ENCODE measurements around the gene SLC6A19.

SLC6A19 gene

DNA sequence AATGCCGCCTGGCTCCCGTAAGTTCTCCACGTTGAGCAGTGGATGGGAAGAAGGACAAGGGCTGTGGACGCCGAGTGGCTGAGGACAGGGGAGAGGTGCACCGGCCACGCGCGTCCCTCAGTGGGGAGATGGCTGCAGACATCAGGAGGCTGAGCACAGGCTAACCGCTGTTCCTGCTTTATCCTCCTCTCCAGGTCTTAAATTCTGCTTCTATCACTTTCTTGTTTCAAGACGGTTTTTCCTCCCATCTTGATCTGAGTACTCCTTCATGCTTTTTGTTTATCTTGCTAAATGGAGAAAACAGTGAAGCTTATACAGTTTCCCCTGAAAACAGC, 42.1 kb upstream of the SLC6A19 start:
- H3K36me3 ChIP-seq (ENCODE audit: control insufficient read depth, insufficient read depth, low read length) = no peaks in the 10 kb centered on the region
- H3K27me3 ChIP-seq (ENCODE audit: control insufficient read depth, insufficient read depth, low read length, poor library complexity, severe bottlenecking) = peaks cover 31% of the 10 kb centered on the region
- H3K4me1 ChIP-seq (ENCODE audit: control insufficient read depth, insufficient read depth, low read length) = no peaks in the 10 kb centered on the region
- no peaks in the 10 kb centered on the region for H3K9me3 ChIP-seq (ENCODE audit: control insufficient read depth, low read length)
- WGBS, 2 experiments = 84 to 86% methylated on average over 11 of the region's 11 CpGs
- H3K4me3 ChIP-seq (ENCODE audit: insufficient read depth, low read depth, low read length) = no peak overlapping the region
- H3K27ac ChIP-seq (ENCODE audit: insufficient read depth, low read depth, low read length, poor library complexity, severe bottlenecking) = no peak overlapping the region

DNA sequence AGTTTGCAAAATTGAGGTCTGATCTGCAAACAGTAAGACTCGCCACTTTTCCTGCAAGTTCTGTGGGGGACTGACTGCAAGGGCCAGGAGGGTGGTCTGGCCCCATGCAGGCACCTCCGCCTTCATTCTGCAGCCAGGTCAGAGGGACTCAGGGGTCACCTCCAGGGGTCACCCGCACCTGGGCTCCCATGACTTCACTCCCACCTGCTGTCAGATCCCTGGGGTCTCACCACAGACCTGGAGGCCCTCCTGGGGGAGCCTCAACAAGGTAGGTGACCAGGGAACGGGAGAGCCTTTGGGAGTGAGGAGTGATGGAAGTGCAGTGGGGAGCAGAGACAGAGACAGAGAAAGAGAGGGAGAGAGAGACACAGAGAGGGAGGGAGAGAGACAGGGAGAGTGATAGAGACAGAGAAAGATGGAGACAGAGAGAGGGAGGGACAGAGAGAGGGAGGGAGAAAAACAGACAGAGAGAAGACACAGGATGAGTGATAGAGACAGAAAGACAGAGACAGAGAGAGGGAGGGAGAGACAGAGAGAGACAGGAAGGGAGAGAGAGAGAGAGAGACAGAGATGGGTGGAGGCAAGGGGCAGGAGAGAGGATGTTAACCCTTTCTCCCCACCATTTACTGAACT, 41.5 kb upstream of the SLC6A19 start:
- Histone ChIP-seq H3K9me3 (ENCODE audit: control insufficient read depth, low read length) (no peaks in the 10 kb centered on the region), H3K4me3 (ENCODE audit: insufficient read depth, low read depth, low read length) (no peak overlapping the region), H3K27ac (ENCODE audit: insufficient read depth, low read depth, low read length, poor library complexity, severe bottlenecking) (no peak overlapping the region), H3K4me1 (ENCODE audit: control insufficient read depth, insufficient read depth, low read length) (no peaks in the 10 kb centered on the region), H3K36me3 (ENCODE audit: control insufficient read depth, insufficient read depth, low read length) (no peaks in the 10 kb centered on the region), H3K27me3 (ENCODE audit: control insufficient read depth, insufficient read depth, low read length, poor library complexity, severe bottlenecking) (peaks cover 25% of the 10 kb centered on the region)
- 79 to 82% methylated on average over 4 of the region's 4 CpGs for WGBS, 2 experiments

DNA sequence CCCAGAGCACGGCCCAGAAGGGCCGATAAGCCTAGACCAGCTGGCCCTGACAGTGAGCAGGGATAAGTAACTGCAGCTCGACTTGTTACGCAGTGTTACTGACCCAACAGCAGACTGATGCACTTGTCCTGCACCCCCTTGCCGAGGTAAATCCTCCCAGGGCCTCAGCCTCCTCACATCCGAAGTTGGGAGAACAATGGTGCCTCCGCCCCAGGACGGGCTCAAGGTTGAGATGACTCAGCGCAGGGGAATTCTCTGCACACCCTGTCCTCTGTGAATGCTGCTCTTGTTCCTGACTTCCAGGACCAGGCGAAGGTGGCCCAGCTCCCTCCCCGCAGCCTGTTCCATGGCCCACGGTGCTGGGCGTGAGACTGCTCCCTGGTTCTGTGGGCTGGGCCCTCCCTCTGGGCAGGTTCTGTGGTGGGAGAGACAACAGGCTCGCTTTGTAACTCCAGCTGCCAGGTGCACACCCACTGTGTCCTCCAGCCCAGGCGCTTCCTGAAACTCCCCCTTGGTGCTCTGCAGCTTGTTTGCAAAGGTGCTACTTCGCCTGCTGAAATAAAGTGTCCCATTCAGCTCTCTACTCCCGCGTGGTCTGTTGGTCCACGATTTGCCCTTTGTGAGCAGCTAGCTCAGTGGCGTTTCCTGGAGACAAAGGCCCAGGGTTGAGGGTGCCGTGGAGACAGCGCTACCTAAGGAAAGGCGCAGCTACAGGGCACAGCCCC, 40.1 kb upstream of the SLC6A19 start:
- no peaks in the 10 kb centered on the region for H3K36me3 ChIP-seq (ENCODE audit: control insufficient read depth, insufficient read depth, low read length)
- 89% methylated on average over 23 of the region's 23 CpGs for WGBS, 2 experiments
- H3K27ac ChIP-seq (ENCODE audit: insufficient read depth, low read depth, low read length, poor library complexity, severe bottlenecking) = no peak overlapping the region
- no peaks in the 10 kb centered on the region for H3K9me3 ChIP-seq (ENCODE audit: control insufficient read depth, low read length)
- no peaks in the 10 kb centered on the region for H3K4me1 ChIP-seq (ENCODE audit: control insufficient read depth, insufficient read depth, low read length)
- H3K4me3 ChIP-seq (ENCODE audit: insufficient read depth, low read depth, low read length) = no peak overlapping the region
- peaks cover 12% of the 10 kb centered on the region for H3K27me3 ChIP-seq (ENCODE audit: control insufficient read depth, insufficient read depth, low read length, poor library complexity, severe bottlenecking)

DNA sequence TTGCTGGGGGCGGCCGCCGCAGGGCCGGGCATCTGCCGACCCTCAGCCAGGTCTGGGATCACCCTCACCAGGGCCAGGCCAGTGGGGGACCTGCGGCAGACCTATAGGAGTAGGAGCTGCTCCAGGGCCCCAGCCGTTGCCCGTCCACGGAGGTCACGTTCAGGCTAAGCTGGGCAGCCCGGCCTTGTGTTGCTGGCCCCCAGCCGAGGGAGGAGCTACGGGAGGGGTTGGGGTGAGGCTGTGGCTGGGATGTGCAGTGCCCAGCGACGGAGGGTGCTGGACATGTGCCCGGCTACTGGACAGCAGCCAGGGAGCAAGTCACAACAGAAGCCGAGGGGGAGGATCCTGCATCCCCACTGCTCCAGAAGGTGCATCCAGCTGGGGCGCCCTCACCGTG, 39.6 kb upstream of the SLC6A19 start:
- WGBS, 2 experiments = 90 to 92% methylated on average over 19 of the region's 19 CpGs

DNA sequence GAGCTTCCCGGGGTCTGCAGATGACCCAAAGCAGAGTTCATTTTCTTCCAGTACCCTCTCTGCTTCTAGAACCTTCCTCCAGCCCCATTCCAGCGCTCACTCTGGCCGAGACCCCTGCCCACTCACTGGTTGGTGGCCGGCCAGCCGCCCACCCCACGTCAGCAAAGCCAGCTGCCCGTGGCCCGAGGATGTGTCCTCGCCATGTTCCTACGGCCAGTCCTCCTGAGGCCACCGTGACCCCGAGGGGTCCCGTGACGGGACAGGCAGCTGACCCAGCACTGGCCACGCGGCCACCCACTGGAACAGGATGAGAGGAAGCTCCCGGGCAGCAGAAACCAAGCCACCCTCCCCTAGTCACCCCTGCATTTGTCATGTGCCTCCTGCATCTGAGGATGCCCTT, 39.1 kb upstream of the SLC6A19 start:
- no peaks in the 10 kb centered on the region for H3K36me3 ChIP-seq (ENCODE audit: control insufficient read depth, insufficient read depth, low read length)
- H3K27ac ChIP-seq (ENCODE audit: insufficient read depth, low read depth, low read length, poor library complexity, severe bottlenecking) = no peak overlapping the region
- peaks cover 2% of the 10 kb centered on the region for H3K27me3 ChIP-seq (ENCODE audit: control insufficient read depth, insufficient read depth, low read length, poor library complexity, severe bottlenecking)
- H3K4me3 ChIP-seq (ENCODE audit: insufficient read depth, low read depth, low read length) = no peak overlapping the region
- H3K4me1 ChIP-seq (ENCODE audit: control insufficient read depth, insufficient read depth, low read length) = no peaks in the 10 kb centered on the region
- 90 to 94% methylated on average over 17 of the region's 17 CpGs for WGBS, 2 experiments
- no peaks in the 10 kb centered on the region for H3K9me3 ChIP-seq (ENCODE audit: control insufficient read depth, low read length)

More for the DNA sequence above, 39.6 kb upstream of the SLC6A19 start:
- Histone ChIP-seq H3K4me1 (ENCODE audit: control insufficient read depth, insufficient read depth, low read length) (no peaks in the 10 kb centered on the region), H3K27ac (ENCODE audit: insufficient read depth, low read depth, low read length, poor library complexity, severe bottlenecking) (no peak overlapping the region), H3K9me3 (ENCODE audit: control insufficient read depth, low read length) (no peaks in the 10 kb centered on the region), H3K36me3 (ENCODE audit: control insufficient read depth, insufficient read depth, low read length) (no peaks in the 10 kb centered on the region), H3K27me3 (ENCODE audit: control insufficient read depth, insufficient read depth, low read length, poor library complexity, severe bottlenecking) (peaks cover 6% of the 10 kb centered on the region), H3K4me3 (ENCODE audit: insufficient read depth, low read depth, low read length) (no peak overlapping the region)

- 89 to 90% methylated on average over 8 of the region's 8 CpGs for WGBS, 2 experiments
- H3K27me3 ChIP-seq (ENCODE audit: control insufficient read depth, insufficient read depth, low read length, poor library complexity, severe bottlenecking) = no peaks in the 10 kb centered on the region
Observed at GRCh38 chr5:1162751-1163150, 38.6 kb upstream of the SLC6A19 start.

DNA sequence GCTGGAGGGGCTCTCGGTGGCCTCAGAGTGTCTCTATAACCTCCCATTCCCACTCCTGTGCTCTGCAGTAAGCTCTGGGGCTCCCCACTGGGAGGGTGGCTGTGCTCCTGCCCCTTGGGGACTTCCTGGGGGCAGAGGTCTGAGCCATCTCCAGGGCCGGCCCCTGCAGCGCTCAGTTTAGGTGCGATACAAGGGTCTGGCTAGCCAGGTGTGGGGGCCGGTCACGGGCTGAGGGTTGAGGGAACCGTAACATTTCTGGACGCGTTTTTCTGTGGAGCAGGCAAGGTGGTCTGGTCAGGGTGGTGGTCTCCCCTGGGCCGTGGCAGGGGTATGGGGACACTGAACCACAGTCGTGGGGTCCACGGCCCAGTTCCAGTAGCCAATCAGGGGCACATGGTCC, 38.0 kb upstream of the SLC6A19 start:
- Histone ChIP-seq H3K4me3 (ENCODE audit: insufficient read depth, low read depth, low read length) (no peak overlapping the region), H3K9me3 (ENCODE audit: control insufficient read depth, low read length) (no peaks in the 10 kb centered on the region), H3K36me3 (ENCODE audit: control insufficient read depth, insufficient read depth, low read length) (no peaks in the 10 kb centered on the region), H3K27me3 (ENCODE audit: control insufficient read depth, insufficient read depth, low read length, poor library complexity, severe bottlenecking) (no peaks in the 10 kb centered on the region), H3K4me1 (ENCODE audit: control insufficient read depth, insufficient read depth, low read length) (no peaks in the 10 kb centered on the region), H3K27ac (ENCODE audit: insufficient read depth, low read depth, low read length, poor library complexity, severe bottlenecking) (no peak overlapping the region)
- WGBS, 2 experiments = 93% methylated on average over 12 of the region's 12 CpGs

More at GRCh38 chr5:1162751-1163150, 38.6 kb upstream of the SLC6A19 start:
- H3K9me3 ChIP-seq (ENCODE audit: control insufficient read depth, low read length) = no peaks in the 10 kb centered on the region
- H3K4me3 ChIP-seq (ENCODE audit: insufficient read depth, low read depth, low read length) = no peak overlapping the region
- no peaks in the 10 kb centered on the region for H3K36me3 ChIP-seq (ENCODE audit: control insufficient read depth, insufficient read depth, low read length)
- H3K27ac ChIP-seq (ENCODE audit: insufficient read depth, low read depth, low read length, poor library complexity, severe bottlenecking) = no peak overlapping the region
- no peaks in the 10 kb centered on the region for H3K4me1 ChIP-seq (ENCODE audit: control insufficient read depth, insufficient read depth, low read length)

- no peak overlapping the region for H3K4me3 ChIP-seq (ENCODE audit: insufficient read depth, low read depth, low read length)
- H3K27ac ChIP-seq (ENCODE audit: insufficient read depth, low read depth, low read length, poor library complexity, severe bottlenecking) = no peak overlapping the region
- H3K4me1 ChIP-seq (ENCODE audit: control insufficient read depth, insufficient read depth, low read length) = no peaks in the 10 kb centered on the region
- H3K36me3 ChIP-seq (ENCODE audit: control insufficient read depth, insufficient read depth, low read length) = no peaks in the 10 kb centered on the region
- H3K9me3 ChIP-seq (ENCODE audit: control insufficient read depth, low read length) = no peaks in the 10 kb centered on the region
- 93 to 94% methylated on average over 14 of the region's 14 CpGs for WGBS, 2 experiments
- no peaks in the 10 kb centered on the region for H3K27me3 ChIP-seq (ENCODE audit: control insufficient read depth, insufficient read depth, low read length, poor library complexity, severe bottlenecking)
Observed at GRCh38 chr5:1163879-1164278, 37.5 kb upstream of the SLC6A19 start.

DNA sequence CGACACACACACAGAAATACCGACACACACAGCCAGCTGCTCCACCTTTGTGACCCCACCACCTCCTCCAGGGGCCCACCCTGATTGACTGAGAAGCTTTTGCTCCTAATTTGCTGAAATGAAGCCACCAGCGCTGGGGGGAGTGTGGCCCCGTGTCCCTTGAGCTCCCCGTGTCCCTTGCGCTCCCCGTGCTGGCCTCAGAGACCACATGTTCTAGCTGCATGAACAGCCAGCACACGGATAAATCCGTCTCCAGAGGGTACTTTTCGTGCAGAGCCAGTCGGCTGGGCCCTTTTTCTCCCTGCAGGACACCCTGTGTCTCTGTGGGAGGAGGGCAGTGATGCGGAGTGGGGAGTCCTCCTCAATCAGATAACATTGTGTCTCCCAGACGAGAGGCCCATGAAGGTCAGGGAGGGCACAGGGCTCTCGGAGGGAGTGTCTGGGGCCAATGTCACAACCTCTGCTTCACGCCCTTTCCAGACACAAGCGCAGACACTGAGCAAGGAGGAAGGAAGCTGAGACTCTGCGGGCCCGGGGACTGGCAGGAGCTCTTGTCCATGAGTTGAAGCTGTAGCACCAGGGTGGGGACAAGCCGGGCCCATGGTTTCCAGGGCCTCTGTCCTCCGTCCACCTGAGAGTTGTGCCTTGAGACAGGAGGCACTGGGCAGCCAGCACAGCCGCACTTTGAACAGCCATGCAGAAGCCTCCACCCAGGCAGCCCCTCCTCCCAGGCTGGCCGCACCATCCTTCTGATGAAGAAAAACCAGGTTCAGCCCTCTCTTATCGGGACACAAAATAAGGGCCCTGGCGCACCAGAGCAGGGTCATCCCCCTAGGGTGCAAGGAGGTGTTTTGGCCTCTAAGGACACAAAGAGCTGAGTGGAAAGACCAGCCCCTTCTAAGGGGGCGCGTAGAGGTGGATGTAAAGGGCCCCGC, 36.4 kb upstream of the SLC6A19 start:
- Histone ChIP-seq H3K27ac (ENCODE audit: insufficient read depth, low read depth, low read length, poor library complexity, severe bottlenecking) (no peak overlapping the region), H3K36me3 (ENCODE audit: control insufficient read depth, insufficient read depth, low read length) (no peaks in the 10 kb centered on the region), H3K9me3 (ENCODE audit: control insufficient read depth, low read length) (no peaks in the 10 kb centered on the region), H3K27me3 (ENCODE audit: control insufficient read depth, insufficient read depth, low read length, poor library complexity, severe bottlenecking) (no peaks in the 10 kb centered on the region), H3K4me3 (ENCODE audit: insufficient read depth, low read depth, low read length) (no peak overlapping the region), H3K4me1 (ENCODE audit: control insufficient read depth, insufficient read depth, low read length) (no peaks in the 10 kb centered on the region)
- 86 to 91% methylated on average over 27 of the region's 27 CpGs for WGBS, 2 experiments

GRCh38 chr5:1165864-1166263, 35.5 kb upstream of the SLC6A19 start:
- Histone ChIP-seq H3K27me3 (ENCODE audit: control insufficient read depth, insufficient read depth, low read length, poor library complexity, severe bottlenecking) (no peaks in the 10 kb centered on the region), H3K4me1 (ENCODE audit: control insufficient read depth, insufficient read depth, low read length) (no peaks in the 10 kb centered on the region), H3K4me3 (ENCODE audit: insufficient read depth, low read depth, low read length) (no peak overlapping the region), H3K27ac (ENCODE audit: insufficient read depth, low read depth, low read length, poor library complexity, severe bottlenecking) (no peak overlapping the region), H3K9me3 (ENCODE audit: control insufficient read depth, low read length) (no peaks in the 10 kb centered on the region), H3K36me3 (ENCODE audit: control insufficient read depth, insufficient read depth, low read length) (no peaks in the 10 kb centered on the region)
